A673 (cell line): ENCODE data around the gene PID1. TPM values are rescaled to one million over a fixed set of nuclear protein-coding genes. Genes with fewer than 3 reads are reported as not detected.

ENCODE experiments used
- BruUV-seq: library from RNA; stranded (reverse); fragments of 400-500 nt; replicated peaks from 2 replicates; lab custom pipeline; 2021; lab: Mats Ljungman, UMichigan
- CTCF ChIA-PET: fragments of 300-600 bp; sonication (Branson Sonifier 250); formaldehyde crosslinking; loops from one replicate; lab custom pipeline; 2022; ENCODE audit warnings: antibody characterized with exemption; lab: Charles Lee
- POLR2A ChIA-PET: fragments of 300-600 bp; sonication (Branson Sonifier 250); formaldehyde crosslinking; loops from one replicate; lab custom pipeline; 2022; ENCODE audit warnings: antibody characterized with exemption; ENCODE audit not compliant: low non-redundant PET; lab: Charles Lee
- DNase-seq: peaks from one replicate; pipeline ENCODE4 v3.0.0-alpha.2; 2015; ENCODE audit warnings: low spot score
- H3K27ac ChIP-seq: fragments of 200-600 bp; sonication (generic); 2 replicates; pipeline ENCODE4 v1.5.1; 2016; ENCODE audit warnings: mixed run types, low read depth, mild to moderate bottlenecking, mixed read lengths, antibody characterized with exemption, low read length; ENCODE audit not compliant: poor library complexity, severe bottlenecking
- H3K27me3 ChIP-seq: fragments of 200-600 bp; sonication (generic); replicated peaks from 2 replicates; pipeline ENCODE4 v1.6.1; 2017; ENCODE audit warnings: mixed run types, low read depth, mild to moderate bottlenecking, mixed read lengths, antibody characterized with exemption, low read length; ENCODE audit not compliant: insufficient read depth, poor library complexity
- H3K36me3 ChIP-seq: fragments of 200-600 bp; sonication (generic); 2 replicates; pipeline ENCODE4 v1.6.1; 2016; ENCODE audit warnings: mixed run types, mild to moderate bottlenecking, mixed read lengths, antibody characterized with exemption, low read length; ENCODE audit not compliant: insufficient read depth, poor library complexity, severe bottlenecking
- H3K4me1 ChIP-seq: fragments of 200-600 bp; sonication (generic); 2 replicates; pipeline ENCODE4 v1.6.1; 2017; ENCODE audit warnings: mixed run types, mild to moderate bottlenecking, mixed read lengths, antibody characterized with exemption, low read length; ENCODE audit not compliant: insufficient read depth, poor library complexity, severe bottlenecking
- H3K4me3 ChIP-seq: fragments of 200-600 bp; sonication (generic); 2 replicates; pipeline ENCODE4 v1.5.1; 2016; ENCODE audit warnings: low read depth, mixed run types, mild to moderate bottlenecking, mixed read lengths, low read length; ENCODE audit not compliant: poor library complexity, severe bottlenecking
- H3K9me3 ChIP-seq: fragments of 200-600 bp; sonication (generic); 2 replicates; pipeline ENCODE4 v1.6.1; 2016; ENCODE audit warnings: mixed run types, low read depth, mild to moderate bottlenecking, mixed read lengths, antibody characterized with exemption, low read length; ENCODE audit not compliant: poor library complexity, severe bottlenecking
- EZH2 ChIP-seq: fragments of 200-600 bp; sonication (generic); IDR thresholded peaks from 2 replicates; pipeline ENCODE4 v1.6.1; 2017; ENCODE audit warnings: borderline replicate concordance, low read depth, mild to moderate bottlenecking, mixed read lengths, antibody characterized with exemption, low read length; ENCODE audit not compliant: poor library complexity, severe bottlenecking
- intact Hi-C: fragments of 100-400 bp; cut with micrococcal nuclease; formaldehyde crosslinking; loops from one replicate; pipeline ENCODE4 v1.10.0; 2022; ENCODE audit not compliant: unreplicated experiment
- total RNA-seq: library from RNA; stranded (reverse); gene quantifications from 2 replicates; pipeline ENCODE4 v1.2.3, GENCODE V29; 2021
- TF ChIP-seq, protein P1 (sequence below): fragments of 300-800, 200-600 bp; sonication (generic); conservative IDR thresholded peaks from 2 replicates; pipeline ENCODE4 v1.5.1; 2017; ENCODE audit warnings: low read depth, mild to moderate bottlenecking, antibody characterized with exemption, low read length, moderate library complexity, mixed read lengths

The PID1 gene
- total RNA-seq, 1 experiment from 2014 or later = 1.5 TPM

DNA sequence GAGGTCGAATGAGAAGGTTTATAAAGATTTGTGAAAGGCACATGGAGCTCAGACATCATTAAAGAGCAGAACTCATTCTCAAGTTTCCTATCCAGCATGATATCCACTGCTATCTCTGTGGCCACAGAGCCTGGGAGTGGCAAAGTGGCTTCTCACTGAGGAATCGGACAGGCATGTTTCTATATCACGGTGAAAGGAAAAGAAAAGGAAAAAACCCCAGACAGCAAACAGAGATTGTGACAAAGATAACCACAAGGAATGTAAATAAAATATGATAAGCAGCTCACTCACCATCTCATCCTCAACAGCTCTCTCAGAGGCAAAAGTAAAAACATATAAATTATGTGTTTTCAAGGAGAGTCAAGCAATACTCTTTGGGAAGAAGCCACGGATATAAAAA, 2.5 kb downstream of the PID1 start:
- no peak overlapping the region for H3K27ac ChIP-seq
- peaks cover 7% of the 10 kb centered on the region for H3K27me3 ChIP-seq
- H3K9me3 ChIP-seq = no peaks in the 10 kb centered on the region
- intact Hi-C loops = no loop called here
- TF ChIP-seq EZH2 = no peak
- TF ChIP-seq, protein P1, sequence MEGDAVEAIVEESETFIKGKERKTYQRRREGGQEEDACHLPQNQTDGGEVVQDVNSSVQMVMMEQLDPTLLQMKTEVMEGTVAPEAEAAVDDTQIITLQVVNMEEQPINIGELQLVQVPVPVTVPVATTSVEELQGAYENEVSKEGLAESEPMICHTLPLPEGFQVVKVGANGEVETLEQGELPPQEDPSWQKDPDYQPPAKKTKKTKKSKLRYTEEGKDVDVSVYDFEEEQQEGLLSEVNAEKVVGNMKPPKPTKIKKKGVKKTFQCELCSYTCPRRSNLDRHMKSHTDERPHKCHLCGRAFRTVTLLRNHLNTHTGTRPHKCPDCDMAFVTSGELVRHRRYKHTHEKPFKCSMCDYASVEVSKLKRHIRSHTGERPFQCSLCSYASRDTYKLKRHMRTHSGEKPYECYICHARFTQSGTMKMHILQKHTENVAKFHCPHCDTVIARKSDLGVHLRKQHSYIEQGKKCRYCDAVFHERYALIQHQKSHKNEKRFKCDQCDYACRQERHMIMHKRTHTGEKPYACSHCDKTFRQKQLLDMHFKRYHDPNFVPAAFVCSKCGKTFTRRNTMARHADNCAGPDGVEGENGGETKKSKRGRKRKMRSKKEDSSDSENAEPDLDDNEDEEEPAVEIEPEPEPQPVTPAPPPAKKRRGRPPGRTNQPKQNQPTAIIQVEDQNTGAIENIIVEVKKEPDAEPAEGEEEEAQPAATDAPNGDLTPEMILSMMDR = no peak
- H3K36me3 ChIP-seq = no peaks in the 10 kb centered on the region
- BruUV-seq = no TSS peak
- H3K4me1 ChIP-seq = peaks cover 5% of the 10 kb centered on the region
- ChIA-PET CTCF (no interaction called here), POLR2A (no interaction called here)
- no peak overlapping the region for H3K4me3 ChIP-seq
- DNase-seq = no peak

DNA sequence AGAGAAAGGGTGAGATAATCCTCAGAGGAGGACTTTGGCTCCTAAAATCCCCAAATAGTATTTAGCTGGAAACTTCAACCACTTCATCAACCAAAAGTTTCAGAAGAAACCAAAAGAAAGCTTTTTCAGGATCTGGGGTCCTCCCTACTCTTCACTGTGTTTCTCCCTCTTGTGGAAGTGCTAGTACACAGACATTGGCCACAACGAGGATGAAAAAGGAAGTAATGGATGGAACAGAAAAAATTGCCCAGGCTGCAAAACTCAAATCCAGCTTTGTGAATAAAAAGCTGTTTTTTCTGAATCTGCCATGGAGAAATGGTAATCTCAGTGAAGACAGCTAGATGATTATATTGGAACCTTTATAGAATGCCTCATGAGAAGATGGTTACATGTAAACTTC, 4.0 kb downstream of the PID1 start:
- no peak for TF ChIP-seq EZH2
- TF ChIP-seq, protein P1 = no peak
- no TSS peak for BruUV-seq
- no peak overlapping the region for H3K4me3 ChIP-seq
- H3K4me1 ChIP-seq = no peaks in the 10 kb centered on the region
- peaks cover 7% of the 10 kb centered on the region for H3K27me3 ChIP-seq
- no peaks in the 10 kb centered on the region for H3K36me3 ChIP-seq
- no peaks in the 10 kb centered on the region for H3K9me3 ChIP-seq
- DNase-seq = no peak
- H3K27ac ChIP-seq = no peak overlapping the region
- intact Hi-C loops = no loop called here
- CTCF ChIA-PET = no interaction called here
- POLR2A ChIA-PET = no interaction called here

DNA sequence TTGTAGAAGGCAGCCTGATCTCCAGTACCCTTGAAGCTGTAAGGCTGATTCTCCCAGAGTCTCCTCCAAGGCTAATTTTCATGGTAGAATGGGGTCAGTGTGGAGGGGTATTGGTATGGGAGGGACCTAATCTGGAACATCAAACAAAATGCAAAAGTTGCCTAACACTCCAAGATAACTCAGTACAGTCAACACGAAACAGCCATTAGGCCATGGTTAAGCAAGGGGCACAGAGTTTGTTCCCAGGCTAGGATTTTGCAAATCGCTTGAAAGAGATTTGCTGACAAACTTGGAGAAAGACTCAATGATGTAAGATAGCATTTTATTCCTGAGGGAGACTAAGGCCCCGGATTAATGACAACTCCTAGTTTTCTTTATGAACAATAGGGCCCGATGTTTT, 5.4 kb downstream of the PID1 start:
- no peak for DNase-seq
- POLR2A ChIA-PET = no interaction called here
- H3K27me3 ChIP-seq = peaks cover 7% of the 10 kb centered on the region
- intact Hi-C loops = no loop called here
- no peaks in the 10 kb centered on the region for H3K4me1 ChIP-seq
- CTCF ChIA-PET = no interaction called here
- BruUV-seq = no TSS peak
- no peaks in the 10 kb centered on the region for H3K9me3 ChIP-seq
- H3K27ac ChIP-seq = no peak overlapping the region
- H3K4me3 ChIP-seq = no peak overlapping the region
- no peaks in the 10 kb centered on the region for H3K36me3 ChIP-seq
- TF ChIP-seq EZH2 = no peak
- TF ChIP-seq, protein P1 = no peak
